Suprapubic skin (tissue), 4 donors: ENCODE results near the gene TP73. TPM values are rescaled to one million over a fixed set of nuclear protein-coding genes. Genes with fewer than 3 reads are reported as not detected.

Experiments
- DNase-seq, 2 donors: peaks; one replicate each; pipeline ENCODE4 v3.0.0-alpha.2; 2019; ENCODE audit warnings: low spot score in 2 of 2
- H3K27ac ChIP-seq: fragments of 200-600 bp; sonication (generic); one replicate; pipeline ENCODE4 v1.5.1; 2019
- H3K27me3 ChIP-seq: fragments of 200-600 bp; sonication (generic); one replicate; pipeline ENCODE4 v1.5.1; 2019
- H3K36me3 ChIP-seq: fragments of 200-600 bp; sonication (generic); one replicate; pipeline ENCODE4 v1.5.1; 2019
- H3K4me1 ChIP-seq: fragments of 200-600 bp; sonication (generic); one replicate; pipeline ENCODE4 v1.5.1; 2019
- H3K4me3 ChIP-seq: fragments of 200-600 bp; sonication (generic); one replicate; pipeline ENCODE4 v1.5.1; 2019; ENCODE audit warnings: mild to moderate bottlenecking
- H3K9me3 ChIP-seq: fragments of 200-600 bp; sonication (generic); one replicate; pipeline ENCODE4 v1.5.1; 2019
- CTCF ChIP-seq, 2 donors: fragments of 200-600 bp in 1 of 2; fragments of 450-650 bp in 1 of 2; sonication (generic) in 1 of 2; IDR thresholded peaks; one replicate each; pipeline ENCODE4 v1.5.1; 2016 to 2019; ENCODE audit warnings: antibody characterized with exemption in 2 of 2, mild to moderate bottlenecking in 1 of 2, moderate library complexity in 1 of 2
- EP300 ChIP-seq: sonication (generic); formaldehyde crosslinking; IDR thresholded peaks from one replicate; pipeline ENCODE4 v1.6.1; 2017; ENCODE audit warnings: antibody characterized with exemption
- POLR2A ChIP-seq, 2 donors: fragments of 450-650 bp; IDR thresholded peaks; one replicate each; pipeline ENCODE4 v1.6.1; 2017; ENCODE audit warnings: antibody characterized with exemption in 2 of 2, mild to moderate bottlenecking in 2 of 2, moderate library complexity in 2 of 2
- POLR2AphosphoS5 ChIP-seq, 3 donors: sonication (generic); formaldehyde crosslinking; IDR thresholded peaks; one replicate each; pipeline ENCODE4 v1.6.1; 2017; ENCODE audit warnings: antibody characterized with exemption in 3 of 3
- WGBS: methylation state at CpG from one replicate; pipeline ENCODE4 v1.1.5; 2018; 5-methylcytosine and 5-hydroxymethylcytosine counted together
- total RNA-seq, 4 donors: library from RNA; depleted of rRNA; stranded (reverse); fragments of >200 nt; gene quantifications; one replicate each; pipeline ENCODE4 v1.1.0, GENCODE V29; 2016

TP73 gene
- total RNA-seq, 4 donors from 2014 or later: 8.8 to 24.7 (median 16.9) TPM

- Histone ChIP-seq H3K9me3 (no peaks in the 10 kb centered on the region), H3K4me1 (peaks cover 16% of the 10 kb centered on the region), H3K27me3 (peaks cover 18% of the 10 kb centered on the region), H3K27ac (no peak overlapping the region), H3K36me3 (peaks cover 33% of the 10 kb centered on the region), H3K4me3 (no peak overlapping the region)
- TF ChIP-seq EP300: no peak
- TF ChIP-seq CTCF (IDR thresholded peaks at IDR 0.05): no peak
- TF ChIP-seq POLR2A (IDR thresholded peaks at IDR 0.05): no peak
- no peak for TF ChIP-seq POLR2AphosphoS5 (IDR thresholded peaks at IDR 0.05)
- 28% methylated on average over 12 of the region's 37 CpGs for WGBS
- DNase-seq: no peak
Measured at GRCh38 chr1:3732434-3733093, 80.2 kb downstream of the TP73 start.

- Histone ChIP-seq H3K4me1 (peaks cover 16% of the 10 kb centered on the region), H3K36me3 (peaks cover 40% of the 10 kb centered on the region), H3K4me3 (no peak overlapping the region), H3K27ac (no peak overlapping the region), H3K9me3 (no peaks in the 10 kb centered on the region), H3K27me3 (peaks cover 11% of the 10 kb centered on the region)
- DNase-seq: no peak
- WGBS: 81% methylated on average over 16 of the region's 29 CpGs
- no peak for TF ChIP-seq POLR2A (IDR thresholded peaks at IDR 0.05)
- no peak for TF ChIP-seq CTCF (IDR thresholded peaks at IDR 0.05)
- TF ChIP-seq EP300: no peak
- no peak for TF ChIP-seq POLR2AphosphoS5 (IDR thresholded peaks at IDR 0.05)
Measured at GRCh38 chr1:3733094-3733882, 81.0 kb downstream of the TP73 start.

GRCh38 chr1:3733883-3734589 is 81.7 kb downstream of the TP73 start:
- Histone ChIP-seq H3K36me3 (peaks cover 46% of the 10 kb centered on the region), H3K27ac (no peak overlapping the region), H3K4me3 (no peak overlapping the region), H3K27me3 (peaks cover 6% of the 10 kb centered on the region), H3K4me1 (peaks cover 16% of the 10 kb centered on the region), H3K9me3 (no peaks in the 10 kb centered on the region)
- WGBS: 60% methylated on average over 6 of the region's 17 CpGs
- no peak for TF ChIP-seq CTCF (IDR thresholded peaks at IDR 0.05)
- no peak for DNase-seq

- peaks cover 45% of the 10 kb centered on the region for H3K36me3 ChIP-seq
- TF ChIP-seq CTCF (IDR thresholded peaks at IDR 0.05) (no peak), POLR2A (IDR thresholded peaks at IDR 0.05) (no peak), POLR2AphosphoS5 (IDR thresholded peaks at IDR 0.05) (no peak), EP300 (no peak)
- peaks cover 16% of the 10 kb centered on the region for H3K4me1 ChIP-seq
- 94% methylated on average over 13 of the region's 16 CpGs for WGBS
- no peak for DNase-seq
- peaks cover 2% of the 10 kb centered on the region for H3K27me3 ChIP-seq
- no peak overlapping the region for H3K27ac ChIP-seq
- no peaks in the 10 kb centered on the region for H3K9me3 ChIP-seq
- no peak overlapping the region for H3K4me3 ChIP-seq
Measured at GRCh38 chr1:3734602-3735001, 82.3 kb downstream of the TP73 start.
